ENCODE results near the gene CNOT6L.

GRCh38 chr4:77745792-77746191, 73.4 kb downstream of the CNOT6L start:
- no peak for TF ChIP-seq CTCF (IDR thresholded peaks at IDR 0.05 in 4 of 5, conservative IDR thresholded peaks at IDR 0.05 in 1 of 5)
- TF ChIP-seq POLR2A (IDR thresholded peaks at IDR 0.05) = no peak
